A549 (cell line): ENCODE results near the gene PKM. TPM values are rescaled to one million over a fixed set of nuclear protein-coding genes. Genes with fewer than 3 reads are reported as not detected.

Source experiments
- ATOH8 ChIP-seq: fragments of 250-450 bp; sonication (Bioruptor Pico); IDR thresholded peaks from 2 replicates; pipeline ENCODE4 v1.5.0; 2020; ENCODE audit warnings: low read depth, mild to moderate bottlenecking, moderate library complexity
- CBX2 ChIP-seq: fragments of 200-600 bp; sonication (generic); IDR thresholded peaks from 2 replicates; pipeline ENCODE4 v1.6.1; 2016; ENCODE audit warnings: low read depth, mild to moderate bottlenecking, borderline replicate concordance
- CBX8 ChIP-seq: fragments of 200-600 bp; sonication (generic); IDR thresholded peaks from 2 replicates; pipeline ENCODE4 v1.6.1; 2016
- CEBPB ChIP-seq, 2 experiments: fragments of >200 bp in 1 of 2; sonication (Bioruptor Twin) in 1 of 2; formaldehyde crosslinking in 1 of 2; IDR thresholded peaks; 2 replicates each; pipeline ENCODE4 v1.6.1; 2012 to 2016
- CHD4 ChIP-seq: fragments of 200-600 bp; sonication (generic); IDR thresholded peaks from 2 replicates; pipeline ENCODE4 v1.6.1; 2016; ENCODE audit warnings: antibody characterized with exemption, mild to moderate bottlenecking, borderline replicate concordance
- CTCF ChIP-seq: fragments of >200 bp; sonication (Bioruptor Twin); formaldehyde crosslinking; IDR thresholded peaks from 3 replicates; pipeline ENCODE4 v1.5.1; 2016
- EHF ChIP-seq: fragments of 250-450 bp; sonication (Bioruptor Pico); IDR thresholded peaks from 2 replicates; pipeline ENCODE4 v1.5.0; 2020; ENCODE audit warnings: mild to moderate bottlenecking
- ELK1 ChIP-seq: fragments of 150-350 bp; IDR thresholded peaks from 2 replicates; pipeline ENCODE4 v1.6.1; 2014; ENCODE audit warnings: low read depth, mild to moderate bottlenecking, low read length
- ESRRA ChIP-seq: fragments of 150-350 bp; IDR thresholded peaks from 2 replicates; pipeline ENCODE4 v1.6.1; 2014; ENCODE audit warnings: mild to moderate bottlenecking, low read length, borderline replicate concordance
- GATA3 ChIP-seq: IDR thresholded peaks from 2 replicates; pipeline ENCODE4 v1.6.1; 2012; ENCODE audit warnings: borderline replicate concordance
- HES2 ChIP-seq: fragments of >200 bp; sonication (Bioruptor Twin); formaldehyde crosslinking; IDR thresholded peaks from 2 replicates; pipeline ENCODE4 v1.6.1; 2016
- HMGXB4 ChIP-seq: fragments of 250-450 bp; sonication (Bioruptor Pico); IDR thresholded peaks from 2 replicates; pipeline ENCODE4 v1.5.0; 2021; ENCODE audit warnings: mild to moderate bottlenecking, moderate library complexity, borderline replicate concordance
- HOXA7 ChIP-seq: fragments of 250-450 bp; sonication (Bioruptor Pico); IDR thresholded peaks from 2 replicates; pipeline ENCODE4 v1.5.0; 2020; ENCODE audit warnings: mild to moderate bottlenecking, moderate library complexity
- HOXB5 ChIP-seq: fragments of 250-450 bp; sonication (Bioruptor Pico); IDR thresholded peaks from 2 replicates; pipeline ENCODE4 v1.5.0; 2020; ENCODE audit warnings: mild to moderate bottlenecking, moderate library complexity
- JUN ChIP-seq, 2 experiments: fragments of >200 bp; sonication (Bioruptor Twin); formaldehyde crosslinking; IDR thresholded peaks; 2 replicates in 1 of 2; 3 replicates in 1 of 2; pipeline ENCODE4 v1.6.1; 2016 to 2017
- JUNB ChIP-seq: fragments of >200 bp; sonication (Bioruptor Twin); formaldehyde crosslinking; IDR thresholded peaks from 2 replicates; pipeline ENCODE4 v1.6.1; 2016
- KDM5A ChIP-seq: fragments of 200-600 bp; sonication (generic); IDR thresholded peaks from 2 replicates; pipeline ENCODE4 v1.6.1; 2016; ENCODE audit warnings: antibody characterized with exemption, mild to moderate bottlenecking
- MAX ChIP-seq: IDR thresholded peaks from 2 replicates; pipeline ENCODE4 v1.6.1; 2012
- MYC ChIP-seq: IDR thresholded peaks from 2 replicates; pipeline ENCODE4 v1.6.1; 2012; ENCODE audit warnings: mild to moderate bottlenecking, inconsistent platforms, low read length, improper control_type of control experiment, borderline replicate concordance
- NFE2L2 ChIP-seq: fragments of 150-350 bp; conservative IDR thresholded peaks from 2 replicates; pipeline ENCODE4 v1.6.1; 2014; ENCODE audit warnings: low read length
- NR3C1 ChIP-seq: fragments of >200 bp; sonication (Bioruptor Twin); formaldehyde crosslinking; IDR thresholded peaks from 3 replicates; pipeline ENCODE4 v1.6.1; 2017
- RAD21 ChIP-seq, 2 experiments: fragments of >200 bp in 1 of 2; sonication (Bioruptor Twin) in 1 of 2; formaldehyde crosslinking in 1 of 2; IDR thresholded peaks in 1 of 2; conservative IDR thresholded peaks in 1 of 2; 2 replicates in 1 of 2; 3 replicates in 1 of 2; pipeline ENCODE4 v1.6.1; 2012 to 2018; ENCODE audit warnings: inconsistent platforms in 1 of 2
- RCOR1 ChIP-seq: fragments of 150-350 bp; IDR thresholded peaks from 2 replicates; pipeline ENCODE4 v1.6.1; 2014; ENCODE audit warnings: antibody characterized with exemption, low read length, low read depth
- REST ChIP-seq: fragments of 200-600 bp; sonication (generic); IDR thresholded peaks from 2 replicates; pipeline ENCODE4 v1.6.1; 2016; ENCODE audit warnings: antibody characterized with exemption, mild to moderate bottlenecking, moderate library complexity
- RFX5 ChIP-seq: fragments of 450-650 bp; IDR thresholded peaks from 2 replicates; pipeline ENCODE4 v1.7.1; 2014; ENCODE audit warnings: antibody characterized with exemption, mild to moderate bottlenecking, moderate library complexity
- SMC3 ChIP-seq: fragments of >200 bp; sonication (Bioruptor Twin); formaldehyde crosslinking; IDR thresholded peaks from 3 replicates; pipeline ENCODE4 v1.6.1; 2018; ENCODE audit warnings: inconsistent platforms
- SREBF2 ChIP-seq: fragments of 450-650 bp; IDR thresholded peaks from 2 replicates; pipeline ENCODE4 v1.6.1; 2014; ENCODE audit warnings: mild to moderate bottlenecking, moderate library complexity
- TP53 ChIP-seq: fragments of 250-450 bp; sonication (Bioruptor Pico); IDR thresholded peaks from 2 replicates; pipeline ENCODE4 v1.5.0; 2021; ENCODE audit warnings: mild to moderate bottlenecking, moderate library complexity
- USF2 ChIP-seq: fragments of 450-650 bp; IDR thresholded peaks from 2 replicates; pipeline ENCODE4 v1.6.1; 2014; ENCODE audit warnings: antibody characterized with exemption
- ZNF302 ChIP-seq: fragments of 250-450 bp; sonication (Bioruptor Pico); IDR thresholded peaks from 2 replicates; pipeline ENCODE4 v1.9.0; 2021; ENCODE audit warnings: inconsistent platforms, mild to moderate bottlenecking, moderate library complexity
- ZSCAN20 ChIP-seq: fragments of 250-450 bp; sonication (Bioruptor Pico); IDR thresholded peaks from 2 replicates; pipeline ENCODE4 v1.8.0; 2022; ENCODE audit warnings: mild to moderate bottlenecking, moderate library complexity
- polyA plus RNA-seq, 4 experiments: library from polyadenylated mRNA; depleted of rRNA in 3 of 4; stranded (reverse); fragments of >200 nt; fragmentation: RNase III in 1 of 4; extraction: RNeasy Plus Mini Kit Qiagen cat#74134 plus additional on column Dnase treatment in 1 of 4; gene quantifications; 2 replicates in 3 of 4; 3 replicates in 1 of 4; pipeline ENCODE4 v1.2.3, GENCODE V29; 2011 to 2017

The PKM gene
- polyA plus RNA-seq, 2 of the 4 experiments (the other 2 are of a cell fraction): 3,443 to 3,848 TPM

GRCh38 chr15:72230197-72231065 lies 559 bp downstream of the PKM start (continued):
- TF ChIP-seq NFE2L2 (no peak), TP53 (CRISPR knock-in tag) (no peak), JUNB (no peak), ZSCAN20 (CRISPR knock-in tag) (no peak), SMC3 (no peak), ATOH8 (CRISPR knock-in tag) (no peak), MAX (peak; percentile 48; the same call in 1 of the 2 replicates), RCOR1 (no peak), SREBF2 (no peak), MYC (peak; percentile 58; the same call in 1 of the 2 replicates), NR3C1 (no peak), ELK1 (no peak), KDM5A (no peak), RFX5 (no peak), CHD4 (no peak), ESRRA (no peak), RAD21 (conservative IDR thresholded peaks at IDR 0.05 in 1 of 2, IDR thresholded peaks at IDR 0.05 in 1 of 2) (no peak; a peak in 1 of 5 replicates), REST (no peak), CBX8 (no peak), CEBPB (IDR thresholded peaks at IDR 0.05) (peak in 1 of 2 experiments; percentile 43; a peak in 1 of 4 replicates), JUN (IDR thresholded peaks at IDR 0.05) (no peak; a peak in 1 of 5 replicates), CTCF (no peak), USF2 (no peak), GATA3 (peak; percentile 44), HOXB5 (no peak), HMGXB4 (CRISPR knock-in tag) (no peak), HOXA7 (CRISPR knock-in tag) (no peak), EHF (no peak), ZNF302 (CRISPR knock-in tag) (no peak), CBX2 (no peak), HES2 (no peak)
